CD4-positive, alpha-beta memory T cell (primary cell): Measurements from ENCODE around the gene NRBP1. TPM values are rescaled to one million over a fixed set of nuclear protein-coding genes. Genes with fewer than 3 reads are reported as not detected.

Experiments used
- CTCF ChIA-PET: fragments of 350-600 bp; sonication (Branson Sonifier 250); formaldehyde crosslinking; loops from one replicate; lab custom pipeline; 2021; ENCODE audit warnings: inconsistent platforms; ENCODE audit not compliant: partially characterized antibody; lab: Charles Lee
- POLR2A ChIA-PET: fragments of 350-600 bp; sonication (Branson Sonifier 250); formaldehyde crosslinking; loops from one replicate; lab custom pipeline; 2021; ENCODE audit not compliant: partially characterized antibody; lab: Charles Lee
- DNase-seq, 5 donors: peaks; one replicate each; pipeline versions ENCODE4 v3.0.0 to v3.0.0-alpha.2; 2020 to 2022; ENCODE audit warnings: mixed read lengths in 1 of 5
- H3K27ac ChIP-seq: one replicate; pipeline ENCODE4 v1.7.0; 2013; ENCODE audit warnings: low read depth, low read length
- H3K27me3 ChIP-seq: 2 replicates; pipeline ENCODE4 v1.7.0; 2013; ENCODE audit warnings: mild to moderate bottlenecking, low read length, moderate library complexity; ENCODE audit not compliant: insufficient read depth
- H3K36me3 ChIP-seq: 2 replicates; pipeline ENCODE4 v1.7.0; 2013; ENCODE audit warnings: mild to moderate bottlenecking, low read length, moderate library complexity; ENCODE audit not compliant: insufficient read depth
- H3K4me1 ChIP-seq: 2 replicates; pipeline ENCODE4 v1.7.0; 2013; ENCODE audit warnings: mild to moderate bottlenecking, low read length, moderate library complexity; ENCODE audit not compliant: insufficient read depth
- H3K4me3 ChIP-seq, 2 donors: one replicate each; pipeline ENCODE4 v1.7.0; 2013; ENCODE audit warnings: low read length in 2 of 2, mild to moderate bottlenecking in 1 of 2
- H3K9me3 ChIP-seq, 2 donors: one replicate each; pipeline ENCODE4 v1.7.0; 2013; ENCODE audit warnings: low read length in 2 of 2, control low read depth in 1 of 2; ENCODE audit not compliant: control insufficient read depth in 1 of 2
- H3K27ac Mint-ChIP-seq, 7 donors: one replicate each; pipeline ENCODE4 v1.8.0; 2020 to 2021; ENCODE audit warnings: mixed read lengths in 7 of 7, mild to moderate bottlenecking in 6 of 7, inconsistent platforms in 3 of 7, moderate library complexity in 3 of 7
- H3K27me3 Mint-ChIP-seq, 2 donors: one replicate each; pipeline ENCODE4 v1.8.0; 2020 to 2021; ENCODE audit warnings: mixed read lengths in 2 of 2
- H3K36me3 Mint-ChIP-seq, 2 donors: one replicate each; pipeline ENCODE4 v1.8.0; 2020 to 2021; ENCODE audit warnings: mixed read lengths in 2 of 2, inconsistent platforms in 1 of 2, mild to moderate bottlenecking in 1 of 2
- H3K4me1 Mint-ChIP-seq, 4 donors: one replicate each; pipeline ENCODE4 v1.8.0; 2020 to 2021; ENCODE audit warnings: mixed read lengths in 4 of 4, mild to moderate bottlenecking in 1 of 4
- H3K4me3 Mint-ChIP-seq, 8 donors: one replicate each; pipeline ENCODE4 v1.8.0; 2020 to 2021; ENCODE audit warnings: mixed read lengths in 8 of 8, mild to moderate bottlenecking in 7 of 8, moderate library complexity in 6 of 8, inconsistent platforms in 3 of 8
- H3K9me3 Mint-ChIP-seq, 8 donors: one replicate each; pipeline ENCODE4 v1.8.0; 2020 to 2021; ENCODE audit warnings: mixed read lengths in 8 of 8, mild to moderate bottlenecking in 5 of 8, inconsistent platforms in 3 of 8, moderate library complexity in 1 of 8
- intact Hi-C: fragments of 100-400 bp; cut with micrococcal nuclease; formaldehyde crosslinking; loops from one replicate; pipeline ENCODE4 v1.15.1; 2023
- polyA plus RNA-seq, 2 donors: library from polyadenylated mRNA; unstranded; fragments of 300-500 nt; fragmentation: Illumina TruSeq; gene quantifications; one replicate each; pipeline ENCODE4 v1.2.3, GENCODE V29; 2021
- total RNA-seq, 2 experiments: library from RNA; stranded (reverse); gene quantifications; one replicate each; pipeline ENCODE4 v1.2.3, GENCODE V29; 2021

NRBP1 gene
- total and polyA plus RNA-seq, 4 experiments from 2014 or later, result 115 to 125 (median 119) TPM

GRCh38 chr2:27441226-27441926, 12.9 kb downstream of the NRBP1 start:
- H3K4me3 Mint-ChIP-seq, result no peak overlapping the region
- intact Hi-C loops, result no loop called here
- CTCF ChIA-PET, result interaction anchor here (1.1 kb wide), 1 partner anchor 9 kb away, joined by 4 read pairs; no protein-coding TSS in a partner anchor

GRCh38 chr2:27441958-27442919, 13.8 kb downstream of the NRBP1 start, which contains the start of gene KRTCAP3:
Gene KRTCAP3 (plus strand): TSS chr2:27442381. CDS start chr2:27442413, 32 bp downstream.
- H3K27ac ChIP-seq, result no peak within 1 kb of the TSS
- Mint-ChIP-seq H3K27ac (peak within 1 kb of the TSS; percentile 23 to 88 (median 68)), H3K9me3 (peaks cover 0 to 3% (median 0%) of the 10 kb centered on the region in 8 donors), H3K27me3 (no peaks in the 10 kb centered on the region), H3K4me3 (peak within 1 kb of the TSS in 1 of 8 donors; percentile 14), H3K36me3 (peaks cover 36 to 50% of the 10 kb centered on the region in 2 donors), H3K4me1 (peaks cover 0 to 9% (median 5%) of the 10 kb centered on the region in 4 donors)
- no peak within 1 kb of the TSS for H3K4me3 ChIP-seq
- H3K4me1 ChIP-seq, result no peaks in the 10 kb centered on the region
- ChIA-PET CTCF (interaction anchor here (1.1 kb wide), 1 partner anchor 10 kb away, joined by 4 read pairs; no protein-coding TSS in a partner anchor), POLR2A (no interaction called here)
- no peaks in the 10 kb centered on the region for H3K27me3 ChIP-seq
- peak; percentile 41 to 60 (median 49) for DNase-seq
- intact Hi-C loops, result no loop called here
- peaks cover 37% of the 10 kb centered on the region for H3K36me3 ChIP-seq
- no peaks in the 10 kb centered on the region for H3K9me3 ChIP-seq

More at GRCh38 chr2:27441226-27441926, 12.9 kb downstream of the NRBP1 start:
- Histone ChIP-seq H3K9me3 (no peaks in the 10 kb centered on the region), H3K27me3 (no peaks in the 10 kb centered on the region), H3K4me1 (no peaks in the 10 kb centered on the region), H3K4me3 (no peak overlapping the region), H3K27ac (no peak overlapping the region), H3K36me3 (peaks cover 45% of the 10 kb centered on the region)
- Mint-ChIP-seq H3K36me3 (peaks cover 44 to 58% of the 10 kb centered on the region in 2 donors), H3K4me1 (peaks cover 0 to 9% (median 5%) of the 10 kb centered on the region in 4 donors), H3K27ac (peak overlapping the region in 3 of 7 donors; percentile 23 to 67 (median 43)), H3K27me3 (no peaks in the 10 kb centered on the region), H3K9me3 (peaks cover 0 to 3% (median 0%) of the 10 kb centered on the region in 8 donors)
- POLR2A ChIA-PET, result no interaction called here
- no peak for DNase-seq

- POLR2A ChIA-PET, result no interaction called here
- peaks cover 35% of the 10 kb centered on the region for H3K36me3 ChIP-seq
These were observed 14.5 kb downstream of the NRBP1 start for GRCh38 chr2:27442920-27443282.

GRCh38 chr2:27445155-27445554, 16.7 kb downstream of the NRBP1 start:
- H3K36me3 Mint-ChIP-seq, result peaks cover 27 to 40% of the 10 kb centered on the region in 2 donors
- no peaks in the 10 kb centered on the region for H3K9me3 ChIP-seq
- peaks cover 0 to 9% (median 5%) of the 10 kb centered on the region in 4 donors for H3K4me1 Mint-ChIP-seq
- no peaks in the 10 kb centered on the region for H3K4me1 ChIP-seq
- no peaks in the 10 kb centered on the region for H3K27me3 Mint-ChIP-seq
- peaks cover 0 to 3% (median 0%) of the 10 kb centered on the region in 8 donors for H3K9me3 Mint-ChIP-seq
- CTCF ChIA-PET, result interaction anchor here (1.0 kb wide), 1 partner anchor 9 kb away, joined by 3 read pairs; no protein-coding TSS in a partner anchor
- DNase-seq, result no peak
- H3K27me3 ChIP-seq, result no peaks in the 10 kb centered on the region
- peaks cover 18% of the 10 kb centered on the region for H3K36me3 ChIP-seq
- no peak overlapping the region for H3K4me3 Mint-ChIP-seq
- no peak overlapping the region for H3K4me3 ChIP-seq
- POLR2A ChIA-PET, result no interaction called here
- intact Hi-C loops, result no loop called here
- no peak overlapping the region for H3K27ac Mint-ChIP-seq
- no peak overlapping the region for H3K27ac ChIP-seq

More at GRCh38 chr2:27442920-27443282, 14.5 kb downstream of the NRBP1 start:
- DNase-seq, result no peak
- Mint-ChIP-seq H3K27me3 (no peaks in the 10 kb centered on the region), H3K27ac (peak overlapping the region in 5 of 7 donors; percentile 48 to 88 (median 68)), H3K36me3 (peaks cover 33 to 50% of the 10 kb centered on the region in 2 donors), H3K4me1 (peaks cover 0 to 9% (median 5%) of the 10 kb centered on the region in 4 donors), H3K9me3 (peaks cover 0 to 3% (median 0%) of the 10 kb centered on the region in 8 donors), H3K4me3 (peak overlapping the region in 1 of 8 donors; percentile 14)
- H3K27me3 ChIP-seq, result no peaks in the 10 kb centered on the region
- no peaks in the 10 kb centered on the region for H3K9me3 ChIP-seq
- H3K27ac ChIP-seq, result no peak overlapping the region
- CTCF ChIA-PET, result no interaction called here
- no peak overlapping the region for H3K4me3 ChIP-seq
- no peaks in the 10 kb centered on the region for H3K4me1 ChIP-seq
- intact Hi-C loops, result no loop called here

GRCh38 chr2:27445615-27446014, 17.2 kb downstream of the NRBP1 start:
- ChIA-PET CTCF (interaction anchor here (1.0 kb wide), 1 partner anchor 10 kb away, joined by 3 read pairs; no protein-coding TSS in a partner anchor), POLR2A (no interaction called here)
- Histone ChIP-seq H3K4me1 (no peaks in the 10 kb centered on the region), H3K4me3 (no peak overlapping the region), H3K36me3 (peaks cover 13% of the 10 kb centered on the region), H3K9me3 (no peaks in the 10 kb centered on the region), H3K27me3 (no peaks in the 10 kb centered on the region), H3K27ac (no peak overlapping the region)
- intact Hi-C loops, result no loop called here
- H3K27ac Mint-ChIP-seq, result peak overlapping the region in 2 of 7 donors; percentile 42 to 46
- H3K36me3 Mint-ChIP-seq, result peaks cover 23 to 35% of the 10 kb centered on the region in 2 donors
- H3K4me3 Mint-ChIP-seq, result no peak overlapping the region
- no peak for DNase-seq
- H3K9me3 Mint-ChIP-seq, result peaks cover 0 to 3% (median 0%) of the 10 kb centered on the region in 8 donors
- peaks cover 0 to 9% (median 5%) of the 10 kb centered on the region in 4 donors for H3K4me1 Mint-ChIP-seq
- no peaks in the 10 kb centered on the region for H3K27me3 Mint-ChIP-seq

GRCh38 chr2:27446057-27446456, 17.6 kb downstream of the NRBP1 start:
- H3K27me3 Mint-ChIP-seq, result no peaks in the 10 kb centered on the region
- DNase-seq, result no peak
- Histone ChIP-seq H3K9me3 (no peaks in the 10 kb centered on the region), H3K36me3 (peaks cover 9% of the 10 kb centered on the region), H3K27me3 (no peaks in the 10 kb centered on the region), H3K4me1 (no peaks in the 10 kb centered on the region), H3K27ac (no peak overlapping the region), H3K4me3 (no peak overlapping the region)
- ChIA-PET CTCF (interaction anchor here (0.7 to 1.0 kb wide), 2 partner anchors 10 to 167 kb away, joined by 3 read pairs; no protein-coding TSS in a partner anchor), POLR2A (no interaction called here)
- no peak overlapping the region for H3K4me3 Mint-ChIP-seq
- intact Hi-C loops, result no loop called here
- peaks cover 18 to 31% of the 10 kb centered on the region in 2 donors for H3K36me3 Mint-ChIP-seq
- H3K27ac Mint-ChIP-seq, result peak overlapping the region in 5 of 7 donors; percentile 42 to 70 (median 66)
- H3K9me3 Mint-ChIP-seq, result peaks cover 0 to 2% (median 0%) of the 10 kb centered on the region in 8 donors
- H3K4me1 Mint-ChIP-seq, result peaks cover 0 to 9% (median 5%) of the 10 kb centered on the region in 4 donors
